Fibroblast of lung (primary cell): ENCODE data around the gene GON7. TPM values are rescaled to one million over a fixed set of nuclear protein-coding genes. Genes with fewer than 3 reads are reported as not detected.
A peak's percentile ranks its signal among the peaks of the same experiment; 100 is the strongest.
"Not testable (repeated sequence)": the region's sequence is repeated elsewhere in the genome, so short reads cannot be mapped to it uniquely, and the experiment has no call there.

ENCODE experiments used
- DNase-seq, 2 donors: peaks; one replicate each; pipeline versions ENCODE4 v3.0.0 to v3.0.0-alpha.2; 2010; ENCODE audit warnings: low read depth in 2 of 2
- H2AFZ ChIP-seq: 2 replicates; pipeline ENCODE4 v1.5.1; 2012; ENCODE audit warnings: low read length, control low read depth, inconsistent platforms
- H3K27ac ChIP-seq: 2 replicates; pipeline ENCODE4 v1.5.1; 2011; ENCODE audit warnings: low read length, control low read depth; ENCODE audit not compliant: insufficient read depth
- H3K27me3 ChIP-seq: 2 replicates; pipeline ENCODE4 v1.5.1; 2011; ENCODE audit warnings: mild to moderate bottlenecking, low read length; ENCODE audit not compliant: control insufficient read depth, insufficient read depth
- H3K36me3 ChIP-seq: 2 replicates; pipeline ENCODE4 v1.5.1; 2011; ENCODE audit warnings: low read length; ENCODE audit not compliant: control insufficient read depth, insufficient read depth
- H3K4me1 ChIP-seq: 2 replicates; pipeline ENCODE4 v1.5.1; 2011; ENCODE audit warnings: low read length; ENCODE audit not compliant: control insufficient read depth, insufficient read depth; ENCODE audit errors: extremely low read depth
- H3K4me2 ChIP-seq: 2 replicates; pipeline ENCODE4 v1.5.1; 2011; ENCODE audit warnings: low read length, control low read depth; ENCODE audit not compliant: insufficient read depth; ENCODE audit errors: extremely low read depth
- H3K4me3 ChIP-seq, 4 experiments: fragments of 200-600 bp in 1 of 4; sonication (generic) in 1 of 4; replicated peaks in 1 of 4; 2 replicates each; pipeline ENCODE4 v1.5.1; 2011 to 2016; ENCODE audit warnings: low read length in 4 of 4, low read depth in 3 of 4, mild to moderate bottlenecking in 3 of 4, control low read depth in 2 of 4, inconsistent platforms in 1 of 4, mixed read lengths in 1 of 4; ENCODE audit not compliant: insufficient read depth in 1 of 4; ENCODE audit errors: control extremely low read depth in 1 of 4
- H3K79me2 ChIP-seq: 2 replicates; pipeline ENCODE4 v1.5.1; 2012; ENCODE audit warnings: mild to moderate bottlenecking, low read length, inconsistent platforms; ENCODE audit not compliant: control insufficient read depth, insufficient read depth
- H3K9ac ChIP-seq: 2 replicates; pipeline ENCODE4 v1.5.1; 2011; ENCODE audit warnings: mild to moderate bottlenecking, low read length, control low read depth; ENCODE audit not compliant: insufficient read depth
- H3K9me3 ChIP-seq: 2 replicates; pipeline ENCODE4 v1.5.1; 2012; ENCODE audit warnings: low read depth, low read length; ENCODE audit not compliant: control insufficient read depth, insufficient read depth
- H4K20me1 ChIP-seq: 2 replicates; pipeline ENCODE4 v1.5.1; 2011; ENCODE audit warnings: low read length; ENCODE audit not compliant: control insufficient read depth, insufficient read depth; ENCODE audit errors: extremely low read depth
- CTCF ChIP-seq, 2 donors: IDR thresholded peaks in 1 of 2; conservative IDR thresholded peaks in 1 of 2; 1 replicate in 1 of 2; 2 replicates in 1 of 2; pipeline ENCODE4 v1.5.1; 2011 to 2012; ENCODE audit warnings: low read length in 2 of 2, control low read depth in 1 of 2, inconsistent platforms in 1 of 2, low read depth in 1 of 2, mild to moderate bottlenecking in 1 of 2
- EZH2 ChIP-seq: IDR thresholded peaks from 2 replicates; pipeline ENCODE4 v1.5.1; 2012; ENCODE audit warnings: low read length, control low read depth, mild to moderate bottlenecking; ENCODE audit errors: missing control alignments
- polyA plus RNA-seq, 2 donors: library from polyadenylated mRNA; depleted of rRNA in 1 of 2; stranded (reverse) in 1 of 2; unstranded in 1 of 2; fragments of >200 nt; gene quantifications; 2 replicates each; pipeline ENCODE4 v1.2.1, GENCODE V29; 2011 to 2012; ENCODE audit warnings: missing spikeins in 1 of 2
- total RNA-seq: library from RNA; depleted of rRNA; stranded (reverse); fragments of >200 nt; gene quantifications from 2 replicates; pipeline ENCODE4 v1.2.1, GENCODE V29; 2014

Gene GON7
- total and polyA plus RNA-seq, 2 donors (not counting 1 experiment from before 2014, with no cell fraction given), result 13.1 to 17.2 TPM

DNA sequence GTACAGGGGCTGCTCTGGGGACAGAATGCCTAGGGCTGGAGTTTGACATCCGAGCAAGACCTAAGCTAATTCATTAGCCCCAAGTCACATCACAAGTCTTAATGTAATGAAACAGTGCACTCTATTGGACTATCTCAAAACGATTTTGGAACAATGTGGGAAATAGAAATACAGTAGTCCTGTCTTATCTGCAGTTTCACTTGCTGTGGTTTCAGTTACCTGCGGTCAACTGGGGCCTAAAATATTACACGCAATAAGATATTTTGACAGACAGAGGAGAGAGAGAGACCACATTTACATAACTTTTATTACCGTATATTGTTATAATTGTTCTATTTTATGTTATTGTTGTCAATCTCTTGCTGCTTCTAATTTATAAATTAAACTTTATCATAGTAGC lies 43.3 kb downstream of the GON7 start:
- H4K20me1 ChIP-seq, result no peaks in the 10 kb centered on the region
- no peaks in the 10 kb centered on the region for H3K79me2 ChIP-seq
- H3K9me3 ChIP-seq, result no peaks in the 10 kb centered on the region
- no peak overlapping the region for H3K4me2 ChIP-seq
- TF ChIP-seq CTCF (conservative IDR thresholded peaks at IDR 0.05 in 1 of 2, IDR thresholded peaks at IDR 0.05 in 1 of 2; ENCODE audit: low read depth in 1 of 2, low read length in 2 of 2) (no peak), EZH2 (no peak)
- H3K36me3 ChIP-seq, result no peaks in the 10 kb centered on the region
- no peak overlapping the region for H3K4me3 ChIP-seq
- H3K4me1 ChIP-seq, result no peaks in the 10 kb centered on the region
- H3K27ac ChIP-seq, result no peak overlapping the region
- no peak overlapping the region for H2AFZ ChIP-seq
- no peaks in the 10 kb centered on the region for H3K27me3 ChIP-seq
- no peak for DNase-seq
- H3K9ac ChIP-seq, result no peak overlapping the region

- Histone ChIP-seq H3K4me3 (no peak overlapping the region), H2AFZ (no peak overlapping the region), H3K9me3 (no peaks in the 10 kb centered on the region), H3K36me3 (no peaks in the 10 kb centered on the region), H3K9ac (no peak overlapping the region), H3K79me2 (no peaks in the 10 kb centered on the region), H3K4me1 (no peaks in the 10 kb centered on the region), H4K20me1 (no peaks in the 10 kb centered on the region), H3K4me2 (no peak overlapping the region), H3K27ac (no peak overlapping the region), H3K27me3 (no peaks in the 10 kb centered on the region)
- TF ChIP-seq CTCF (conservative IDR thresholded peaks at IDR 0.05 in 1 of 2, IDR thresholded peaks at IDR 0.05 in 1 of 2; ENCODE audit: low read depth in 1 of 2, low read length in 2 of 2) (no peak), EZH2 (no peak)
- DNase-seq, result no peak
Observed at GRCh38 chr14:93161411-93161940, 45.4 kb downstream of the GON7 start.

DNA sequence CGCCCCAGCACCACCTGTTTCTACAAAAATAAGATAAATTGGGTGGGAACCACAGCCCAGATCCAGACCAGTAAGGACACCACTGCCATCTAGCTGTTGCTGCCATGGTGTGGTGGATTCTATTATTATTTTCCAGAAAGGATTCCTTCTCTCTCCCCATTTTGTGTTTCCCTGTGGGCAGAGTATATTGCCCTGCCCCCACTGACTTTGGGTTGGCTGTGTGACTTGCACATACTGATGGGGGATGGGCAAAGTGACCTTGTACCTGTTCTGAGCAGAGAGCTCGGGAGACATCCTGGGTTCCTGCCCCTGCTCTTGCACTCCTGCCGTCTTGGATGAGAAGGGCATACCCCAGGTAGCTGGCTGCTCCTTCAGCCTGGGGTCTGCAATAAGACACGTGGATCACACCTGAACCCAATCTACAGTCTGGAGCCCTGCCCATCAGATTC lies 46.5 kb downstream of the GON7 start:
- Histone ChIP-seq H3K4me3 (no peak overlapping the region), H3K79me2 (no peaks in the 10 kb centered on the region), H3K27me3 (no peaks in the 10 kb centered on the region), H3K4me2 (no peak overlapping the region), H3K9ac (no peak overlapping the region), H3K4me1 (no peaks in the 10 kb centered on the region), H3K36me3 (no peaks in the 10 kb centered on the region), H4K20me1 (no peaks in the 10 kb centered on the region), H3K9me3 (no peaks in the 10 kb centered on the region), H3K27ac (no peak overlapping the region), H2AFZ (no peak overlapping the region)
- DNase-seq, result no peak
- peak; percentile 38 to 49 for TF ChIP-seq CTCF (conservative IDR thresholded peaks at IDR 0.05 in 1 of 2, IDR thresholded peaks at IDR 0.05 in 1 of 2; ENCODE audit: low read depth in 1 of 2, low read length in 2 of 2)
- TF ChIP-seq EZH2, result no peak

GRCh38 chr14:93159625-93160352 lies 47.1 kb downstream of the GON7 start:
- H3K4me2 ChIP-seq, H3K27me3 ChIP-seq, H3K9ac ChIP-seq, DNase-seq, H3K27ac ChIP-seq, H3K4me3 ChIP-seq, H3K79me2 ChIP-seq, H3K4me1 ChIP-seq, H4K20me1 ChIP-seq, H2AFZ ChIP-seq, H3K36me3 ChIP-seq, H3K9me3 ChIP-seq: not testable (repeated sequence)
